B cell (primary cell): ENCODE measurements around the gene PYDC2. TPM values are rescaled to one million over a fixed set of nuclear protein-coding genes. Genes with fewer than 3 reads are reported as not detected.

Experiments used
- ATAC-seq: fragments of 200-7000 bp; cut with Tn5 transposase; one replicate; pipeline ENCODE4 v1.10.0; 2021; ENCODE audit warnings: low read depth, mild to moderate bottlenecking, moderate number of reproducible peaks, moderate library complexity
- CTCF ChIA-PET: fragments of 350-600 bp; sonication (Branson Sonifier 250); formaldehyde crosslinking; loops from one replicate; lab custom pipeline; 2021; ENCODE audit warnings: antibody characterized with exemption, inconsistent platforms; lab: Charles Lee
- POLR2A ChIA-PET: fragments of 350-600 bp; sonication (Branson Sonifier 250); formaldehyde crosslinking; loops from one replicate; lab custom pipeline; 2021; ENCODE audit warnings: antibody characterized with exemption; lab: Charles Lee
- DNase-seq: peaks from one replicate; pipeline ENCODE4 v3.0.0; 2013
- H2AFZ ChIP-seq: 2 replicates; pipeline ENCODE4 v1.6.1; 2012; ENCODE audit warnings: mild to moderate bottlenecking, low read depth, low read length; ENCODE audit not compliant: insufficient read depth, poor library complexity, severe bottlenecking
- H3K27ac ChIP-seq, 2 donors: 1 replicate in 1 of 2; 2 replicates in 1 of 2; pipeline ENCODE4 v1.5.1; 2012 to 2013; ENCODE audit warnings: low read length in 2 of 2, mild to moderate bottlenecking in 2 of 2, moderate library complexity in 1 of 2
- H3K27me3 ChIP-seq, 4 experiments: fragments of 200-600 bp in 1 of 4; sonication (generic) in 1 of 4; replicated peaks in 1 of 4; 1 replicate in 2 of 4; 2 replicates in 2 of 4; pipeline versions ENCODE4 v1.6.1 to v1.7.0; 2013 to 2016; ENCODE audit warnings: low read length in 3 of 4, mild to moderate bottlenecking in 2 of 4, mixed read lengths in 1 of 4, moderate library complexity in 1 of 4; ENCODE audit not compliant: insufficient read depth in 4 of 4, control insufficient read depth in 3 of 4; ENCODE audit errors: control extremely low read depth in 1 of 4
- H3K36me3 ChIP-seq, 2 experiments: replicated peaks in 1 of 2; 1 replicate in 1 of 2; 2 replicates in 1 of 2; pipeline versions ENCODE4 v1.6.1 to v1.7.1; 2013; ENCODE audit warnings: low read length in 1 of 2; ENCODE audit not compliant: insufficient read depth in 2 of 2, control insufficient read depth in 1 of 2; ENCODE audit errors: control extremely low read depth in 1 of 2, extremely low read depth in 1 of 2
- H3K4me1 ChIP-seq, 2 donors: fragments of 200-600 bp in 1 of 2; sonication (generic) in 1 of 2; 1 replicate in 1 of 2; 2 replicates in 1 of 2; pipeline versions ENCODE4 v1.5.1 to v1.6.1; 2013 to 2017; ENCODE audit warnings: low read length in 2 of 2; ENCODE audit not compliant: control insufficient read depth in 2 of 2, insufficient read depth in 2 of 2
- H3K4me2 ChIP-seq: replicated peaks from 2 replicates; pipeline ENCODE3; 2012; ENCODE audit warnings: mild to moderate bottlenecking, low read depth, low read length; ENCODE audit not compliant: poor library complexity, severe bottlenecking
- H3K4me3 ChIP-seq, 5 experiments: fragments of 200-600 bp in 1 of 5; sonication (generic) in 1 of 5; 1 replicate in 3 of 5; 2 replicates in 2 of 5; pipeline versions ENCODE4 v1.5.1 to v1.7.0; 2011 to 2016; ENCODE audit warnings: low read length in 4 of 5, mild to moderate bottlenecking in 4 of 5, low read depth in 2 of 5, control low read depth in 1 of 5, moderate library complexity in 1 of 5; ENCODE audit not compliant: insufficient read depth in 1 of 5; ENCODE audit errors: control extremely low read depth in 1 of 5, extremely low read depth in 1 of 5
- H3K79me2 ChIP-seq: fragments of 200-600 bp; sonication (generic); one replicate; pipeline ENCODE4 v1.6.0; 2016; ENCODE audit warnings: low read length; ENCODE audit not compliant: control insufficient read depth, insufficient read depth
- H3K9ac ChIP-seq: fragments of 200-600 bp; sonication (generic); 2 replicates; pipeline ENCODE4 v1.6.1; 2017; ENCODE audit warnings: mild to moderate bottlenecking, low read length, moderate library complexity
- H3K9me3 ChIP-seq, 3 donors: one replicate each; pipeline versions ENCODE4 v1.6.1 to v1.7.1; 2013; ENCODE audit warnings: low read length in 2 of 3; ENCODE audit not compliant: control insufficient read depth in 2 of 3, insufficient read depth in 1 of 3; ENCODE audit errors: control extremely low read depth in 1 of 3
- H4K20me1 ChIP-seq: 2 replicates; pipeline ENCODE4 v1.6.0; 2012; ENCODE audit warnings: mild to moderate bottlenecking, low read length; ENCODE audit not compliant: insufficient read depth, control insufficient read depth, poor library complexity, severe bottlenecking
- H3K27ac Mint-ChIP-seq: one replicate; pipeline ENCODE4 v1.8.0; 2021; ENCODE audit warnings: mixed read lengths
- H3K27me3 Mint-ChIP-seq: one replicate; pipeline ENCODE4 v1.8.0; 2021; ENCODE audit warnings: mixed read lengths
- H3K4me1 Mint-ChIP-seq: one replicate; pipeline ENCODE4 v1.8.0; 2021; ENCODE audit warnings: mixed read lengths
- H3K4me3 Mint-ChIP-seq: one replicate; pipeline ENCODE4 v1.8.0; 2021; ENCODE audit warnings: mixed read lengths
- H3K9me3 Mint-ChIP-seq: one replicate; pipeline ENCODE4 v1.8.0; 2022; ENCODE audit warnings: mixed read lengths; ENCODE audit not compliant: insufficient read depth
- CTCF ChIP-seq: fragments of 200-600 bp; IDR thresholded peaks from one replicate; pipeline ENCODE4 v1.8.0; 2022; ENCODE audit warnings: antibody characterized with exemption, mild to moderate bottlenecking
- EZH2 ChIP-seq: IDR thresholded peaks from 2 replicates; pipeline ENCODE4 v1.6.1; 2012; ENCODE audit warnings: borderline replicate concordance, low read depth, mild to moderate bottlenecking, moderate library complexity, low read length; ENCODE audit not compliant: insufficient read depth, poor library complexity, severe bottlenecking
- WGBS: methylation state at CpG from one replicate; pipeline ENCODE4 v1.1.5; 2013; ENCODE audit warnings: missing lambda C conversion rate; ENCODE audit not compliant: insufficient coverage; 5-methylcytosine and 5-hydroxymethylcytosine counted together
- intact Hi-C: fragments of 100-400 bp; cut with micrococcal nuclease; formaldehyde crosslinking; loops from one replicate; pipeline ENCODE4 v1.10.0; 2022
- polyA plus RNA-seq: library from polyadenylated mRNA; depleted of rRNA; stranded (reverse); fragments of >200 nt; gene quantifications from 2 replicates; pipeline ENCODE4 v1.2.3, GENCODE V29; 2012
- total RNA-seq, 2 donors: library from RNA; stranded (reverse); fragments of 120-200 nt in 1 of 2; gene quantifications; 1 replicate in 1 of 2; 2 replicates in 1 of 2; pipeline versions ENCODE4 v1.2.3 to v1.2.4, GENCODE V29; 2013 to 2022

PYDC2 gene
- total and polyA plus RNA-seq, 2 donors (not counting 1 experiment from before 2014, with no cell fraction given), result not detected

- Histone ChIP-seq H3K36me3 (no peaks in the 10 kb centered on the region), H2AFZ (no peak overlapping the region), H3K4me2 (no peak overlapping the region), H3K27me3 (peaks cover 0 to 3% (median 0%) of the 10 kb centered on the region in 4 experiments), H4K20me1 (no peaks in the 10 kb centered on the region), H3K9me3 (no peaks in the 10 kb centered on the region), H3K27ac (no peak overlapping the region), H3K4me1 (no peaks in the 10 kb centered on the region), H3K4me3 (no peak overlapping the region), H3K9ac (no peak overlapping the region), H3K79me2 (no peaks in the 10 kb centered on the region)
- H3K27ac Mint-ChIP-seq, result no peak overlapping the region
- CTCF ChIA-PET, result no interaction called here
- WGBS, result 93% methylated on average over 3 of the region's 11 CpGs
- no peaks in the 10 kb centered on the region for H3K4me1 Mint-ChIP-seq
- TF ChIP-seq CTCF (no peak), EZH2 (no peak)
- peaks cover 2% of the 10 kb centered on the region for H3K9me3 Mint-ChIP-seq
- intact Hi-C loops, result no loop called here
- DNase-seq, result no peak
- POLR2A ChIA-PET, result no interaction called here
- no peak overlapping the region for H3K4me3 Mint-ChIP-seq
- H3K27me3 Mint-ChIP-seq, result peaks cover 38% of the 10 kb centered on the region
- ATAC-seq, result no peak
Observed at GRCh38 chr3:191425322-191425734, 35.6 kb upstream of the PYDC2 start.

GRCh38 chr3:191426311-191426710 lies 34.7 kb upstream of the PYDC2 start:
- intact Hi-C loops, result no loop called here
- Histone ChIP-seq H3K4me1 (no peaks in the 10 kb centered on the region), H3K36me3 (no peaks in the 10 kb centered on the region), H3K9ac (no peak overlapping the region), H3K27me3 (peaks cover 0 to 3% (median 0%) of the 10 kb centered on the region in 4 experiments), H3K4me2 (no peak overlapping the region), H4K20me1 (no peaks in the 10 kb centered on the region), H3K9me3 (no peaks in the 10 kb centered on the region), H3K4me3 (no peak overlapping the region), H2AFZ (no peak overlapping the region), H3K79me2 (no peaks in the 10 kb centered on the region), H3K27ac (no peak overlapping the region)
- no peak for TF ChIP-seq EZH2
- no peak for TF ChIP-seq CTCF
- Mint-ChIP-seq H3K4me3 (no peak overlapping the region), H3K27ac (no peak overlapping the region), H3K27me3 (peaks cover 40% of the 10 kb centered on the region), H3K4me1 (no peaks in the 10 kb centered on the region), H3K9me3 (peaks cover 2% of the 10 kb centered on the region)
- ChIA-PET POLR2A (no interaction called here), CTCF (no interaction called here)
- DNase-seq (no peak), ATAC-seq (no peak)
- no CpG with 5 or more reads among the region's 1 CpG for WGBS
